ENCODE data around the gene SHKBP1. TPM values are rescaled to one million over a fixed set of nuclear protein-coding genes. Genes with fewer than 3 reads are reported as not detected.
"Not testable (repeated sequence)": the region's sequence is repeated elsewhere in the genome, so short reads cannot be mapped to it uniquely, and the experiment has no call there.

Gene SHKBP1
- polyA plus RNA-seq, 3 donors from 2014 or later: 115 to 186 (median 156) TPM

DNA sequence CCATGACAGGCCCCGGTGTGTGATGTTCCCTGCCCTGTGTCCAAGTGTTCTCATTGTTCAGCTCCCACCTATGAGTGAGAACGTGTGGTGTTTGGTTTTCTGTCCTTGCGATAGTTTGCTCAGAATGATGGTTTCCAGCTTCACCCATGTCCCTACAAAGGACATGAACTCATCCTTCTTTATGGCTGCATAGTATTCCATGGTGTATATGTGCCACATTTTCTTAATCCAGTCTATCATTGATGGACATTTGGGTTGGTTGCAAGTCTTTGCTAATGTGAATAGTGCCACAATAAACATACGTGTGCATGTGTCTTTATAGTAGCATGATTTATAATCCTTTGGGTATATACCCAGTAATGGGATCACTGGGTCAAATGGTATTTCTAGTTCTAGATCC lies 29.5 kb upstream of the SHKBP1 start:
- DNase-seq: not testable (repeated sequence)

DNA sequence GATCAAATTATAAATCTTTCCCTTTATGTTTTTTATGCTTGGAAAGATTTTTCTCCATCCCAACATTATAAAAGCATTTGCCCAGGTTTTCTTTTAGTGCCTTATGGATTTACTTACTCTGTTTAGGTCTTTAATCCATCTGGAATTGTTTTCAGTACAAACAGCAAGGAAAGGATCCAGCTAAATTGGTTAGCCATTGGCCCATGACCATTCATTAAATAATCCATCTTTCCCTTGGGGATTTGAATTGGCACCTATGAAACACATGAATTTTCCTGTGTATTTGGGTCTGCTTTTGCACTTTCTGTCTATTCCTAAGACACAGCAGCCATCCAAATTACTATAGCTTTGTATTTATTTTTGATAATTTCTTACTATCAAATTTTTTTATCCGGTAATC lies 28.8 kb upstream of the SHKBP1 start:
- Mint-ChIP-seq H3K4me1 (peaks cover 0 to 6% of the 10 kb centered on the region in 2 donors), H3K9me3 (peaks cover 0 to 2% (median 0%) of the 10 kb centered on the region in 6 donors), H3K36me3 (no peaks in the 10 kb centered on the region), H3K4me3 (no peak overlapping the region), H3K27me3 (ENCODE audit: low read depth in 3 of 3) (peaks cover 4 to 9% (median 6%) of the 10 kb centered on the region in 3 donors), H3K27ac (no peak overlapping the region)
- no peak for DNase-seq

More for the DNA sequence above, 29.5 kb upstream of the SHKBP1 start:
- H3K36me3 Mint-ChIP-seq; H3K27ac Mint-ChIP-seq; H3K9me3 Mint-ChIP-seq; H3K4me3 Mint-ChIP-seq; H3K4me1 Mint-ChIP-seq; H3K27me3 Mint-ChIP-seq (ENCODE audit: low read depth in 3 of 3): not testable (repeated sequence)

DNA sequence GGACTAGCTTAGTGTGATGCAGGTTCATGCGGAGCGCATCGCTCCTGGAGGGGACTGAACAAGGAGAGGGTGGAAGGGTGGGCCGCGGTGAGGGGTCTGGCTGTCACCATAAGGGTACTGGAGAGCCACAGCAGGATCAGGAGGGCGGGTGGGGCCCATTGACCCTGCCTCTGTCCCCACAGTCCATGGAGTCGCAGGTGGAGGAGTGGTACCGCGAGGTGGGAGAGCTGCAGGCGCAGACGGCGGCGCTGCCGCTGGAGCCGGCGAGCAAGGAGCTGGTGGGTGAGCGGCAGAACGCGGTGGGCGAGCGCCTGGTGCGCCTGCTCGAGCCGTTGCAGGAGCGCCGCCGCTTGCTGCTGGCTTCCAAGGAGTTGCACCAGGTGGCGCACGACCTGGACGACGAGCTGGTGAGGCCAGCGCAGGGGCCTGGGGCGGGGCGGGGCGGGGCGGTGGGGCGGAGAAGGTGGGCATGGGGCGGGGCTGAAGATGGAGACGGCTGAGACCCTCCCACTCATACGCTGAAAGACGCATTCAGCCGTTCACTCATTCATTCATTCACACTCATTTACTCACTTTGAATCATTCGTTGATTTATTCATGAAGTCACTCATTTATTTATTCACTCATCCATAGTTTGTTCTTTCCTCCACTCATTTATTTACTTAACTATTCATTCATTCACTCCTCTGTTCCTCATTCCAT lies 27.5 kb upstream of the SHKBP1 start:
- Mint-ChIP-seq H3K4me3 (peak overlapping the region in 1 of 5 donors; percentile 53), H3K9me3 (peaks cover 0 to 2% (median 0%) of the 10 kb centered on the region in 6 donors), H3K4me1 (peaks cover 0 to 6% of the 10 kb centered on the region in 2 donors), H3K36me3 (no peaks in the 10 kb centered on the region), H3K27me3 (ENCODE audit: low read depth in 3 of 3) (peaks cover 4 to 15% (median 11%) of the 10 kb centered on the region in 3 donors), H3K27ac (no peak overlapping the region)
- DNase-seq: peak; percentile 28 to 50 (median 41)

DNA sequence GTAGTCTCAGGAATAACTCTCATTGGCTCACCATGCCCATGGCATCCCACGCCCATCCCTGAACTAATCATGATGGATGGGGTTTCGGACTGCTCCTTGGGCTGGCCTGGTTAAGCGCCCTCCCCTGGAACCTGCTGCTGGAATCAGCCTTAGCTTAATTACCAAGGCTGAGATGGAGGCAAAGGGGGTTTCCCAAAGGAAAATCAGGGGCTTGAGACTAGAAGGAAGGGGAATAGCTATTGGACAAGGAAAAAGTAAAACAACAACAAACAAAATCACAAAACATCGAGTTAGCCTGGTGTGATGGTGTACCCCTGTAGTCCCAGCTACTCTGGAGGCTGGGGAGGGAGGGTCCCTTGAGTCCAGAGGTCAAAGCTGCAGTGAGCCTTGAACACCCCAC lies 25.7 kb upstream of the SHKBP1 start:
- no peak for DNase-seq
- Mint-ChIP-seq H3K4me1 (peaks cover 0 to 6% of the 10 kb centered on the region in 2 donors), H3K4me3 (no peak overlapping the region), H3K27ac (no peak overlapping the region), H3K36me3 (no peaks in the 10 kb centered on the region), H3K27me3 (ENCODE audit: low read depth in 3 of 3) (peaks cover 4 to 22% (median 11%) of the 10 kb centered on the region in 3 donors), H3K9me3 (peaks cover 0 to 2% (median 0%) of the 10 kb centered on the region in 6 donors)

DNA sequence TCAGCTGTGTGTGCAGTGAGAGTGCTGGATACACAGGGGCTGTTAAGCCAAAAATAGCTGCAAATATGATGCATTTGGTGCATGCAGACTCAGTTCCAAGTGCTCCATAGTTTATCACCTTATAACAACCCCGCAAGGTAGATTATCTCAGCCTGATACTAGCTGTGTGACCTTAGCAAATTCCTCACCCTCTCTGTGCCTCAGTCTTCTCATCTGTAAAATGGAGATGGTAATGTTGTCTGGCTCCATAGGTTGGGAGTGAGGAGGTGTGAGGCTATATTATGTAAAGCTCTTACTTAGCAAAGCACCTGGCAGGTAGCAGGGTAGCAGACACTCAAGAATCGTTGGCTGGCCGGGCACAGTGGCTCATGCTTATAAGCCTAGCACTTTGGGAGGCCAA lies 23.8 kb upstream of the SHKBP1 start:
- H3K27ac Mint-ChIP-seq: no peak overlapping the region

DNA sequence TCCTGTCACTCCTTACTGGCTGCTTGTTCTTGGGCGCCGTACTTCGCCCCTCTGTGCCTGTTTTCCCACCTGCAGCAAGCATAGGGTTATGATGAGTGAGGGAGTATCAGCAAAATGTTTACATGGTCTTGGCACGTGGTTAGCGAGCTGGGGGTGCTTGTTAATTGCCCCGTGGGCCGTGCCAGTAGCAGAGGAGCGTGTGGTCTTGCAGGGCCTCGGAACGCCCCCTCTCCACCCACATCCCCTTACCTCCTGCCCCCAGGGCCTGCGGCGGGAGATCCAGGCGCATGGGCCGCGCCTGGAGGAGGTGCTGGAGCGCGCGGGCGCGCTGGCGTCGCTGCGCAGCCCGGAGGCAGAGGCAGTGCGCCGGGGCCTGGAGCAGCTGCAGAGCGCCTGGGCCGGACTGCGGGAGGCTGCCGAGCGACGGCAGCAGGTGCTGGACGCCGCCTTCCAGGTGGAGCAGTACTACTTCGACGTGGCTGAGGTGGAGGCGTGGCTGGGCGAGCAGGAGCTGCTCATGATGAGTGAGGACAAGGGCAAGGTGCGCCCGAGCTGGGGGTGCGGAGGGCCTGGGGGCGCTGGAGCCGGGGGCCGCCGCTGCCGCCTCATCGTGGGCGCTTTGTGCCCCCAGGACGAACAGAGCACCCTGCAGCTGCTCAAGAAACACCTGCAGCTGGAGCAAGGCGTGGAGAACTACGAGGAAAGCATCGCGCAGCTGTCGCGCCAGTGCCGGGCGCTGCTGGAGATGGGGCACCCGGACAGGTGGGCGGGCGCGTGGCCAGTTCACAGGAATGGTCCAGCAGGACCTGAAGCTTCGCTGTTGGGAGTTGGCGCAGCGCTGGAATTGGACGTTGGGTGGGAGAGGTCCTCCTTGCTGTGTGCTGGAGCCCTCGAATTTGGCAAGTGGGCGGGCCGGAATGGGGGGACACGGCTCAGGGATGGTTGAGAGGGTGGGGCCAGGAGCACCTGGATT lies 22.5 kb upstream of the SHKBP1 start:
- H3K36me3 Mint-ChIP-seq: no peaks in the 10 kb centered on the region
- H3K27me3 Mint-ChIP-seq (ENCODE audit: low read depth in 3 of 3): peaks cover 4 to 18% (median 10%) of the 10 kb centered on the region in 3 donors
- H3K9me3 Mint-ChIP-seq: peaks cover 0 to 1% (median 0%) of the 10 kb centered on the region in 6 donors
- H3K4me1 Mint-ChIP-seq: peaks cover 0 to 4% of the 10 kb centered on the region in 2 donors
- H3K4me3 Mint-ChIP-seq: no peak overlapping the region
- no peak overlapping the region for H3K27ac Mint-ChIP-seq
- DNase-seq: no peak

More for the DNA sequence above, 23.8 kb upstream of the SHKBP1 start:
- Mint-ChIP-seq H3K36me3 (no peaks in the 10 kb centered on the region), H3K4me3 (no peak overlapping the region), H3K27me3 (ENCODE audit: low read depth in 3 of 3) (peaks cover 8 to 22% (median 11%) of the 10 kb centered on the region in 3 donors), H3K9me3 (peaks cover 0 to 1% (median 0%) of the 10 kb centered on the region in 6 donors), H3K4me1 (peaks cover 0 to 6% of the 10 kb centered on the region in 2 donors)
- no peak for DNase-seq

GRCh38 chr19:40555978-40556689 lies 20.5 kb upstream of the SHKBP1 start:
- DNase-seq: no peak
- no peak overlapping the region for H3K27ac Mint-ChIP-seq
- H3K4me1 Mint-ChIP-seq: no peaks in the 10 kb centered on the region
- H3K9me3 Mint-ChIP-seq: no peaks in the 10 kb centered on the region
- no peaks in the 10 kb centered on the region for H3K36me3 Mint-ChIP-seq
- H3K27me3 Mint-ChIP-seq (ENCODE audit: low read depth in 3 of 3): peaks cover 7 to 21% (median 8%) of the 10 kb centered on the region in 3 donors
- H3K4me3 Mint-ChIP-seq: no peak overlapping the region

DNA sequence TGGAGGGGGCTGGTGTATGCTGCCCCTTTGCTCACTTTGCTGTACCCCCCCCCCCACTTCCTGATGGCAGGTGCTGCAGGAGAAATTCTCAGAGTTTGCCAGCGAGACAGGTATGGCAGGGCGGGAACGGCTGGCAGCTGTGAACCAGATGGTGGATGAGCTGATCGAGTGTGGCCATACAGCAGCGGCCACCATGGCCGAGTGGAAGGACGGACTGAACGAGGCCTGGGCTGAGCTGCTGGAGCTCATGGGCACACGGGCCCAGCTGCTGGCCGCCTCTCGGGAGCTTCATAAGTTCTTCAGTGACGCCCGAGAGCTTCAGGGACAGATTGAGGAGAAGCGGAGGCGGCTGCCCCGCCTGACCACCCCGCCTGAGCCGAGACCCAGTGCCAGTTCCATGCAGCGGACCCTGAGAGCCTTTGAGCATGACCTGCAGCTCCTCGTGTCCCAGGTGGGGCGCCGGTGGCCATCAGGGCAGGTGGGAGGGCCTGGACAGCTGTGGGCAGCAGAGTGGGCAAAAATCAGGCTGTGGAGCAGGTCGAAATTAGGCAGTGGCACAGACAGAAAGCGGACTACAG lies 19.6 kb upstream of the SHKBP1 start:
- H3K27ac Mint-ChIP-seq: no peak overlapping the region

DNA sequence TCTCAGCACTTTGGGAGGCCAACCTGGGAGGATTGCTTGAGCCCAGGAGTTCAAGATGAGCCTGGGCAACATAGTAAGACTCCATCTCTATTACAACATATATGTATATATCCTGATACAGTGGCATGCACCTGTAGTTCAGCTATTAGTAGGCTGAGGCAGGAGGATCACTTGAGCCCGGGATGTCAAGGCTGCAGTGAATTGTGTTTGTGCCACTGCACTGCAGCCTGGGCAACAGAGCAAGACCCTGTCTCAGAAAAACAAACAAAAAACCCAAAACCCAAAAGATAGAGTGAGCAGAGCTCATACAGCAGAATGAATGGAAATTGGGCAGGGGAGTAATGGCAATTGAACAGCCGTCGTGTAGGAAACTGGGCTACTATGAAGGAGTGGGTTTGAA lies 17.3 kb upstream of the SHKBP1 start:
- H3K9me3 Mint-ChIP-seq: no peaks in the 10 kb centered on the region
- H3K27ac Mint-ChIP-seq: no peak overlapping the region
- H3K36me3 Mint-ChIP-seq: no peaks in the 10 kb centered on the region
- no peaks in the 10 kb centered on the region for H3K4me1 Mint-ChIP-seq
- DNase-seq: no peak
- peaks cover 5 to 15% (median 7%) of the 10 kb centered on the region in 3 donors for H3K27me3 Mint-ChIP-seq (ENCODE audit: low read depth in 3 of 3)
- H3K4me3 Mint-ChIP-seq: no peak overlapping the region

More for the DNA sequence above, 19.6 kb upstream of the SHKBP1 start:
- Mint-ChIP-seq H3K4me1 (no peaks in the 10 kb centered on the region), H3K27me3 (ENCODE audit: low read depth in 3 of 3) (peaks cover 7 to 23% (median 7%) of the 10 kb centered on the region in 3 donors), H3K9me3 (no peaks in the 10 kb centered on the region), H3K36me3 (no peaks in the 10 kb centered on the region), H3K4me3 (no peak overlapping the region)
- no peak for DNase-seq

DNA sequence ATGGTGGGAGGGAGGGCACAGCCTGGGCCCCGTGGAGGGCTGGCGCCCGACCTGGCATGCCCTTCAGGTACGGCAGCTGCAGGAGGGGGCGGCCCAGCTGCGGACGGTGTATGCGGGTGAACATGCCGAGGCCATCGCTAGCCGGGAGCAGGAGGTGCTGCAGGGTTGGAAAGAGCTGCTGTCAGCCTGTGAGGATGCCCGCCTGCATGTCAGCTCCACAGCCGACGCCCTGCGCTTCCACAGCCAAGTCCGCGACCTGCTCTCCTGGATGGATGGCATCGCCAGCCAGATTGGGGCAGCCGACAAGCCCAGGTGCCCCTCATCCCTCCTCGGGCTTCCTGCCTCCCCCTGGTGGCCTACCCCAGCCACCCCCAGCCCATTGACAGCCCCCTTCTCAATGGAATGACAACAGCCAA lies 16.6 kb upstream of the SHKBP1 start:
- Mint-ChIP-seq H3K9me3 (peaks cover 0 to 1% (median 0%) of the 10 kb centered on the region in 6 donors), H3K27ac (no peak overlapping the region), H3K4me1 (no peaks in the 10 kb centered on the region), H3K27me3 (ENCODE audit: low read depth in 3 of 3) (peaks cover 5 to 12% (median 8%) of the 10 kb centered on the region in 3 donors), H3K36me3 (no peaks in the 10 kb centered on the region), H3K4me3 (no peak overlapping the region)
- no peak for DNase-seq

- Mint-ChIP-seq H3K4me1 (no peaks in the 10 kb centered on the region), H3K4me3 (no peak overlapping the region)
These were observed 14.7 kb upstream of the SHKBP1 start for GRCh38 chr19:40561947-40562346.

DNA sequence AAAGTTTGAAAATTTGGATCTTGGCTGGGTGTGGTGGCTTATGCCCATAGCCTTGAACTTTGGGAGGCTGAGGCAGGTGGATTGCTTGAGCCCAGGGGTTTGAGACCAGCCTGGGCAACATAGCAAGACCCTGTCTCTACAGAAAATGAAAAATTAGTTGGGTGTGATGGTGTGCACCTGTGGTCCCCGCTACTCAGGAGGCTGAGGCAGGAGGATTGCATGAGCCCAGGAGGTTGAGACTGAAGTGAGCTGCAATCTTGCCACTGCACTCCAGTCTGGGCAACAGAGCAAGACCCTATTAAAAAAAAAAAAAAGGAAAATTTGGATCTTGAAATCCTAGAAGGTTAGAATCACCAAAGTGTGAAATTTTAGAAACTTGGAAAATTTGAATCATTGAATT lies 12.1 kb upstream of the SHKBP1 start:
- not testable (repeated sequence) for H3K27ac Mint-ChIP-seq, H3K36me3 Mint-ChIP-seq, H3K4me1 Mint-ChIP-seq, H3K9me3 Mint-ChIP-seq, DNase-seq, H3K4me3 Mint-ChIP-seq
- H3K27me3 Mint-ChIP-seq (ENCODE audit: low read depth in 3 of 3): peaks cover 5 to 17% (median 13%) of the 10 kb centered on the region in 3 donors

More at GRCh38 chr19:40561947-40562346, 14.7 kb upstream of the SHKBP1 start:
- DNase-seq: no peak
- Mint-ChIP-seq H3K36me3 (no peaks in the 10 kb centered on the region), H3K9me3 (peaks cover 0 to 3% (median 0%) of the 10 kb centered on the region in 6 donors), H3K27me3 (ENCODE audit: low read depth in 3 of 3) (peaks cover 7 to 10% (median 8%) of the 10 kb centered on the region in 3 donors), H3K27ac (no peak overlapping the region)

- no peak overlapping the region for H3K27ac Mint-ChIP-seq
- H3K4me3 Mint-ChIP-seq: no peak overlapping the region
- peaks cover 8 to 10% of the 10 kb centered on the region in 2 donors for H3K4me1 Mint-ChIP-seq
- no peak for DNase-seq
- H3K36me3 Mint-ChIP-seq: no peaks in the 10 kb centered on the region
- H3K9me3 Mint-ChIP-seq: peaks cover 0 to 3% (median 0%) of the 10 kb centered on the region in 6 donors
- peaks cover 9 to 20% (median 15%) of the 10 kb centered on the region in 3 donors for H3K27me3 Mint-ChIP-seq (ENCODE audit: low read depth in 3 of 3)
These were observed 11.3 kb upstream of the SHKBP1 start for GRCh38 chr19:40565355-40565754.
